Activated CD4-positive, alpha-beta memory T cell treated with anti-CD3 and anti-CD28 coated beads for 36 hours (primary cell): Measurements from ENCODE around the gene TRMT1. TPM values are rescaled to one million over a fixed set of nuclear protein-coding genes. Genes with fewer than 3 reads are reported as not detected.

Experiments used
- CTCF ChIA-PET: fragments of 350-600 bp; sonication (Branson Sonifier 250); formaldehyde crosslinking; loops from one replicate; lab custom pipeline; 2021; ENCODE audit warnings: antibody characterized with exemption, inconsistent platforms; lab: Charles Lee
- POLR2A ChIA-PET: fragments of 350-600 bp; sonication (Branson Sonifier 250); formaldehyde crosslinking; loops from one replicate; lab custom pipeline; 2021; ENCODE audit warnings: antibody characterized with exemption; lab: Charles Lee
- DNase-seq: peaks from one replicate; pipeline ENCODE4 v3.0.0-alpha.2; 2020
- H3K27ac Mint-ChIP-seq: one replicate; pipeline ENCODE4 v1.8.0; 2021; ENCODE audit warnings: mixed read lengths
- H3K27me3 Mint-ChIP-seq: one replicate; pipeline ENCODE4 v1.8.0; 2021; ENCODE audit warnings: mixed read lengths
- H3K36me3 Mint-ChIP-seq: one replicate; pipeline ENCODE4 v1.8.0; 2021; ENCODE audit warnings: mixed read lengths
- H3K4me1 Mint-ChIP-seq: one replicate; pipeline ENCODE4 v1.8.0; 2021; ENCODE audit warnings: low read depth, mixed read lengths
- H3K4me3 Mint-ChIP-seq: one replicate; pipeline ENCODE4 v1.8.0; 2021; ENCODE audit warnings: mild to moderate bottlenecking, mixed read lengths
- H3K9me3 Mint-ChIP-seq: one replicate; pipeline ENCODE4 v1.8.0; 2021; ENCODE audit warnings: mixed read lengths
- intact Hi-C: fragments of 100-400 bp; cut with micrococcal nuclease; formaldehyde crosslinking; loops from one replicate; pipeline ENCODE4 v1.15.1; 2023
- total RNA-seq, 2 experiments: library from RNA; stranded (reverse); gene quantifications; one replicate each; pipeline ENCODE4 v1.2.3, GENCODE V29; 2021

The TRMT1 gene
- total RNA-seq, 2 experiments from 2014 or later = 59.2 to 61.3 TPM

DNA sequence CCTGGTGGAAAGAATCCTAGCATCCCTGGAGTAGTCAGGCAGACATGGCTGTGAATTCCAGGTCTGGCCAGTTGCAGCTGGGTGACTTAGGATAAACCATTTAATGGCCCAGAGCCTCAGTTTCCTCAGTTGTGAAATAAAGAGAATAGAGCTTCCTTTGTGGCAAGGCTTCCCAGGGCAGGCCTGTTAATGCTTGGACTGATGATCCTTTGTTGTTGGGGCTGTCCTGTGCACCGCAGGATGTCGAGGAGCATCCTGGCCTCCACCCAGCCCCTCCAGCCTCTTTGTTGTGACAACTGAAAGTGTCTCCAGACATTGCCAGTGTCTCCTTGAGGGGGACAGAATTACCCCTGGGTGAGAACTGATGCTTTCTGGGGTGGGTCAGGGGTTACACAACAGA lies 30.2 kb downstream of the TRMT1 start:
- Mint-ChIP-seq H3K4me3 (no peak overlapping the region), H3K4me1 (no peaks in the 10 kb centered on the region), H3K36me3 (no peaks in the 10 kb centered on the region), H3K9me3 (no peaks in the 10 kb centered on the region), H3K27ac (no peak overlapping the region), H3K27me3 (no peaks in the 10 kb centered on the region)
- CTCF ChIA-PET = interaction anchor here (0.9 to 2.3 kb wide), 3 partner anchors 18 to 108 kb away, joined by 3 to 9 read pairs (median 6); no protein-coding TSS in a partner anchor
- no peak for DNase-seq
- intact Hi-C loops = no loop called here
- POLR2A ChIA-PET = no interaction called here

- Mint-ChIP-seq H3K9me3 (no peaks in the 10 kb centered on the region), H3K27ac (no peak overlapping the region), H3K4me1 (no peaks in the 10 kb centered on the region), H3K4me3 (no peak overlapping the region), H3K27me3 (no peaks in the 10 kb centered on the region), H3K36me3 (no peaks in the 10 kb centered on the region)
- ChIA-PET POLR2A (interaction anchor here (1.0 kb wide), 1 partner anchor 12 kb away, joined by 3 read pairs; no protein-coding TSS in a partner anchor), CTCF (interaction anchor here (0.9 to 2.3 kb wide), 5 partner anchors 8 to 108 kb away, joined by 3 to 9 read pairs (median 6); no protein-coding TSS in a partner anchor)
- no peak for DNase-seq
- intact Hi-C loops = no loop called here
These were observed 30.9 kb downstream of the TRMT1 start for GRCh38 chr19:13085666-13086065.

DNA sequence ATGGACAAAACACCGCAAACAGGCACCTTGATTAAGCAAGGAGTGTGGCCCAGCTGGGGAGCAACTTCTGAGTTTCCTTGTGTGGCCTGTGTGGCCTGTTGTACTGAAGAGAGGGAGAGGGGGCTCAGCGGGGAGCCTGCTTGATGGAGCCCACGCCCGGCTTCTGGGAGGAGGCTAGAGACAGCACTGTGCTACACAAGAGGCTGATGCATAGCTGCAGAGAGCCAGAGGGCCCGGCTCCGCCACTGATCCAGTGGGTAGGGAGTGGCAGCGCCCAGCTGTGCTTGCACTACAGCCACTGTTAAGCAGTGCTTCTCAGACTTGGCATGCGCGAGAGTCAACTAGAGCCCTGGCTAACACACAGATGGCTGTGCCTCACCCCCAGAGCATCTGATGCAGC lies 32.9 kb downstream of the TRMT1 start:
- H3K36me3 Mint-ChIP-seq = no peaks in the 10 kb centered on the region
- H3K4me3 Mint-ChIP-seq = no peak overlapping the region
- intact Hi-C loops = no loop called here
- DNase-seq = no peak
- H3K27me3 Mint-ChIP-seq = no peaks in the 10 kb centered on the region
- no peaks in the 10 kb centered on the region for H3K4me1 Mint-ChIP-seq
- no peaks in the 10 kb centered on the region for H3K9me3 Mint-ChIP-seq
- ChIA-PET CTCF (interaction anchor here (0.8 to 1.5 kb wide), 3 partner anchors 11 to 106 kb away, joined by 4 to 7 read pairs (median 5); no protein-coding TSS in a partner anchor), POLR2A (no interaction called here)
- no peak overlapping the region for H3K27ac Mint-ChIP-seq

GRCh38 chr19:13083008-13083404 lies 33.5 kb downstream of the TRMT1 start:
- H3K4me3 Mint-ChIP-seq = no peak overlapping the region
- H3K4me1 Mint-ChIP-seq = no peaks in the 10 kb centered on the region
- no peak for DNase-seq
- H3K27me3 Mint-ChIP-seq = no peaks in the 10 kb centered on the region
- H3K27ac Mint-ChIP-seq = no peak overlapping the region
- ChIA-PET CTCF (interaction anchor here (0.6 to 1.5 kb wide), 4 partner anchors 11 to 117 kb away, joined by 3 to 7 read pairs (median 4); no protein-coding TSS in a partner anchor), POLR2A (no interaction called here)
- intact Hi-C loops = no loop called here
- no peaks in the 10 kb centered on the region for H3K36me3 Mint-ChIP-seq
- H3K9me3 Mint-ChIP-seq = no peaks in the 10 kb centered on the region

GRCh38 chr19:13082192-13083007 lies 34.1 kb downstream of the TRMT1 start:
- Mint-ChIP-seq H3K36me3 (no peaks in the 10 kb centered on the region), H3K4me1 (no peaks in the 10 kb centered on the region), H3K4me3 (no peak overlapping the region), H3K9me3 (no peaks in the 10 kb centered on the region), H3K27ac (no peak overlapping the region), H3K27me3 (no peaks in the 10 kb centered on the region)
- DNase-seq = no peak
- CTCF ChIA-PET = interaction anchor here (0.6 to 1.5 kb wide), 4 partner anchors 21 to 117 kb away, joined by 3 to 7 read pairs (median 4); no protein-coding TSS in a partner anchor
- POLR2A ChIA-PET = no interaction called here
- intact Hi-C loops = no loop called here

GRCh38 chr19:13079542-13079986 lies 37.0 kb downstream of the TRMT1 start:
- H3K9me3 Mint-ChIP-seq = no peaks in the 10 kb centered on the region
- H3K27ac Mint-ChIP-seq = no peak overlapping the region
- POLR2A ChIA-PET = no interaction called here
- CTCF ChIA-PET = interaction anchor here (0.9 to 2.2 kb wide), 6 partner anchors 15 to 114 kb away, joined by 3 to 11 read pairs (median 4); no protein-coding TSS in a partner anchor
- H3K27me3 Mint-ChIP-seq = no peaks in the 10 kb centered on the region
- no peak overlapping the region for H3K4me3 Mint-ChIP-seq
- intact Hi-C loops = no loop called here
- no peak for DNase-seq
- H3K4me1 Mint-ChIP-seq = no peaks in the 10 kb centered on the region
- H3K36me3 Mint-ChIP-seq = no peaks in the 10 kb centered on the region

DNA sequence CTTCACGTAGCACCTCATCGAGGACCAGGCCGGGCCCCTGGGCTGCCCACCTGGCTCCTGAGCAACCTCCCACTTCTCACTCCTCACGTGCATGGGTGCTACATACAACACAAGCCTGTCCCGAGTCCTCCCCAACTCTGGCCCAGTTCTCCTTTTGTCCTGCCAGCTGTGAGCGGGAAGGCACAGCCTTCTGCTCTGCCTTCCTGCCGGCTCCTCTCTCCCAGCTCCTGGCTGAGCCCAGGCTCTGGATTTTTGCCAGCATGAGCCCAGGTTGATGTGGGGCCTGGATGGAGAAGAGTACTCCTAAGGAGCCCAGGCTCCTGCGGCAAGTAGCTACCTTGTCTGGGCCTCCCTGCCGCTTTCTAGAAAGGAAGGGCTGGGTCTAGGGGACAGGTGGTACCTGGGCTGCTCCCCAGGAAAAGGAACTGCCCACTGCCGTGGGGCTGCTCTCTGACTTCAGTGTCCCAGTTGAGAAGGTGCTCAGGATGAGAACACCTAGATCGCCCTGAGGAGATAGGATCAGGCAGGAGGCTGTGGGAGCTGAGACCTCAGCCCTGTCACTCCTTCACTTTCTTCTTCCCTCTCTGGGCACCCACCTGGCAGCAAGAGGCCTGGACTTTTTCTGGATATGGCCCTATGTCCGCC lies 37.5 kb downstream of the TRMT1 start:
- ChIA-PET POLR2A (no interaction called here), CTCF (interaction anchor here (1.0 to 2.2 kb wide), 5 partner anchors 15 to 114 kb away, joined by 3 to 11 read pairs (median 4); no protein-coding TSS in a partner anchor)
- no peak overlapping the region for H3K4me3 Mint-ChIP-seq
- no peak for DNase-seq
- no peaks in the 10 kb centered on the region for H3K9me3 Mint-ChIP-seq
- H3K36me3 Mint-ChIP-seq = no peaks in the 10 kb centered on the region
- no peak overlapping the region for H3K27ac Mint-ChIP-seq
- H3K4me1 Mint-ChIP-seq = no peaks in the 10 kb centered on the region
- intact Hi-C loops = no loop called here
- H3K27me3 Mint-ChIP-seq = no peaks in the 10 kb centered on the region

- ChIA-PET CTCF (interaction anchor here (1.0 to 2.2 kb wide), 3 partner anchors 17 to 113 kb away, joined by 3 to 11 read pairs (median 5); no protein-coding TSS in a partner anchor), POLR2A (no interaction called here)
- Mint-ChIP-seq H3K4me3 (no peak overlapping the region), H3K36me3 (no peaks in the 10 kb centered on the region), H3K9me3 (no peaks in the 10 kb centered on the region), H3K4me1 (no peaks in the 10 kb centered on the region), H3K27ac (no peak overlapping the region), H3K27me3 (no peaks in the 10 kb centered on the region)
- no peak for DNase-seq
- intact Hi-C loops = no loop called here
These were observed 38.2 kb downstream of the TRMT1 start for GRCh38 chr19:13078381-13078780.

GRCh38 chr19:13077240-13077639 lies 39.3 kb downstream of the TRMT1 start:
- H3K27ac Mint-ChIP-seq = no peak overlapping the region
- POLR2A ChIA-PET = no interaction called here

DNA sequence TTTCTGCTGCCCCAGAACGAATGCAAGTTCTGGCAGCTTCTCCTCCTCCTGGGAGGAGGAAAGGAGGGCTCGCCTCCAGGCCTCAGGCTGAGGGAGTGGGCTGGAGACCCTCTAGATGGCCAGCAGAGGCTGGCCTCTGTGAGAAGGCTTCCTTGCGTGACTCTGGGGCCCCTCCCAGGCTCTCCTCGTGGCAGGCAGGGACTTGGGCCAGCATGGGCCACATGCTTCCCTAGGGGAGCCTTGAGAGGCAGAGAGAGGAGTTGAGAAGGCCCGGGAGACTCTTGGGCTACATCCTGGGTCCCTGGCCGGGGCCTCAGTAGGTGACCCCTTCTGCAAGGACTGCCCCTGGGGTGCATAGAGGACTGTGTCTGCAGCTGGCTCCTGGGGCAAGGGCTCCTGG lies 39.8 kb downstream of the TRMT1 start:
- no peaks in the 10 kb centered on the region for H3K27me3 Mint-ChIP-seq

More at GRCh38 chr19:13077240-13077639, 39.3 kb downstream of the TRMT1 start:
- Mint-ChIP-seq H3K4me3 (no peak overlapping the region), H3K9me3 (no peaks in the 10 kb centered on the region), H3K36me3 (no peaks in the 10 kb centered on the region), H3K4me1 (no peaks in the 10 kb centered on the region), H3K27me3 (no peaks in the 10 kb centered on the region)
- intact Hi-C loops = no loop called here
- CTCF ChIA-PET = interaction anchor here (0.9 to 1.0 kb wide), 2 partner anchors 17 to 99 kb away, joined by 3 read pairs; no protein-coding TSS in a partner anchor
- DNase-seq = no peak

GRCh38 chr19:13076320-13076719 lies 40.2 kb downstream of the TRMT1 start:
- Mint-ChIP-seq H3K36me3 (no peaks in the 10 kb centered on the region), H3K27me3 (no peaks in the 10 kb centered on the region), H3K4me1 (no peaks in the 10 kb centered on the region), H3K9me3 (no peaks in the 10 kb centered on the region), H3K27ac (no peak overlapping the region), H3K4me3 (no peak overlapping the region)
- CTCF ChIA-PET = no interaction called here
- DNase-seq = no peak
- POLR2A ChIA-PET = no interaction called here
- intact Hi-C loops = no loop called here

More for the DNA sequence above, 39.8 kb downstream of the TRMT1 start:
- no peaks in the 10 kb centered on the region for H3K36me3 Mint-ChIP-seq
- ChIA-PET CTCF (interaction anchor here (1.0 kb wide), 1 partner anchor 17 kb away, joined by 3 read pairs; no protein-coding TSS in a partner anchor), POLR2A (no interaction called here)
- H3K4me1 Mint-ChIP-seq = no peaks in the 10 kb centered on the region
- intact Hi-C loops = no loop called here
- no peak overlapping the region for H3K27ac Mint-ChIP-seq
- no peaks in the 10 kb centered on the region for H3K9me3 Mint-ChIP-seq
- no peak for DNase-seq
- H3K4me3 Mint-ChIP-seq = no peak overlapping the region

DNA sequence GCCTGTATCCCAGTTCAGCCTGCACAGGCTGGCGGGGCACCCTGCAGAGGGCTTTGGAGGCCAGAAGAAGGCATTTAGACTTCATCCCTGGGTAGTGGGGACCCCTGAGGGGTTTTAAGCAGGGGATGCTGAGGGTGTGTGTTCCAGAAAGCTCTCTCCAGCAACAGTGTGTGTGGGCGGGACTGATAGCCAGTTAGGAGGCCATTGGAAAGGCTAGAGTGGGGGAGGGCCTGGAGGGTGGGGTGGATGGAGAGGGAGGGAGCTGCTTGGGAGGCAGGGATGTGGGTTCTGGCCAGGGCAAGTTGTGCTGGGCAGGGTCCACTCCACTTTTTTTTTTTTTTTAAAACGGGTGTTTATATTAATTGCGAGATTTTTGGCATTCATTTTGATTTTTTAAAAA lies 42.2 kb downstream of the TRMT1 start:
- Mint-ChIP-seq H3K27ac (no peak overlapping the region), H3K36me3 (no peaks in the 10 kb centered on the region), H3K4me1 (no peaks in the 10 kb centered on the region), H3K27me3 (no peaks in the 10 kb centered on the region), H3K9me3 (no peaks in the 10 kb centered on the region), H3K4me3 (no peak overlapping the region)
- intact Hi-C loops = no loop called here
- ChIA-PET CTCF (interaction anchor here (1.3 to 3.2 kb wide), 2 partner anchors 13 to 109 kb away, joined by 6 to 21 read pairs; no protein-coding TSS in a partner anchor), POLR2A (interaction anchor here (0.5 to 0.8 kb wide), 2 partner anchors 11 to 1386 kb away, joined by 3 to 4 read pairs; no protein-coding TSS in a partner anchor)
- DNase-seq = no peak
